Measurements from ENCODE around the gene PCID2. TPM values are rescaled to one million over a fixed set of nuclear protein-coding genes. Genes with fewer than 3 reads are reported as not detected.
A peak's percentile ranks its signal among the peaks of the same experiment; 100 is the strongest.

Gene PCID2
- total RNA-seq, 1 donor from 2014 or later = 44.9 TPM

- intact Hi-C loops (cut with DNase I) = no loop called here
- no peak for DNase-seq (ENCODE audit: extremely low spot score in 2 of 2)
- TF ChIP-seq CTCF (IDR thresholded peaks at IDR 0.05) (no peak), POLR2A (IDR thresholded peaks at IDR 0.05) (no peak), POLR2AphosphoS5 (IDR thresholded peaks at IDR 0.05; ENCODE audit: insufficient read depth in 1 of 2, low read depth in 1 of 2) (no peak)
- Histone ChIP-seq H3K4me3 (no peak overlapping the region), H3K4me1 (no peaks in the 10 kb centered on the region), H3K27ac (no peak overlapping the region), H3K27me3 (no peaks in the 10 kb centered on the region), H3K36me3 (peaks cover 0 to 7% of the 10 kb centered on the region in 2 donors), H3K9me3 (no peaks in the 10 kb centered on the region)
Observed at GRCh38 chr13:113138792-113139551, 69.5 kb downstream of the PCID2 start.

GRCh38 chr13:113137691-113138298, 70.7 kb downstream of the PCID2 start:
- no peak for TF ChIP-seq POLR2AphosphoS5 (IDR thresholded peaks at IDR 0.05; ENCODE audit: insufficient read depth in 1 of 2, low read depth in 1 of 2)
- no peak for TF ChIP-seq POLR2A (IDR thresholded peaks at IDR 0.05)
- no peak for TF ChIP-seq CTCF (IDR thresholded peaks at IDR 0.05)
- Histone ChIP-seq H3K36me3 (peaks cover 0 to 7% of the 10 kb centered on the region in 2 donors), H3K27me3 (no peaks in the 10 kb centered on the region), H3K9me3 (no peaks in the 10 kb centered on the region), H3K27ac (no peak overlapping the region), H3K4me3 (no peak overlapping the region), H3K4me1 (no peaks in the 10 kb centered on the region)
- intact Hi-C loops (cut with DNase I) = no loop called here
- DNase-seq (ENCODE audit: extremely low spot score in 2 of 2) = no peak

GRCh38 chr13:113135281-113135760, 73.1 kb downstream of the PCID2 start:
- Histone ChIP-seq H3K9me3 (no peaks in the 10 kb centered on the region), H3K4me1 (no peaks in the 10 kb centered on the region), H3K4me3 (no peak overlapping the region), H3K36me3 (peaks cover 0 to 2% of the 10 kb centered on the region in 2 donors), H3K27me3 (no peaks in the 10 kb centered on the region), H3K27ac (no peak overlapping the region)
- DNase-seq (ENCODE audit: extremely low spot score in 2 of 2) = no peak
- TF ChIP-seq POLR2AphosphoS5 (IDR thresholded peaks at IDR 0.05; ENCODE audit: insufficient read depth in 1 of 2, low read depth in 1 of 2) (no peak), CTCF (IDR thresholded peaks at IDR 0.05) (no peak), POLR2A (IDR thresholded peaks at IDR 0.05) (no peak)
- intact Hi-C loops (cut with DNase I) = no loop called here

GRCh38 chr13:113129921-113130750, 78.3 kb downstream of the PCID2 start:
- H3K9me3 ChIP-seq = no peaks in the 10 kb centered on the region
- no peak overlapping the region for H3K27ac ChIP-seq
- H3K27me3 ChIP-seq = no peaks in the 10 kb centered on the region
- no peak for TF ChIP-seq POLR2A (IDR thresholded peaks at IDR 0.05)
- TF ChIP-seq CTCF (IDR thresholded peaks at IDR 0.05) = no peak
- no peak for TF ChIP-seq POLR2AphosphoS5 (IDR thresholded peaks at IDR 0.05; ENCODE audit: insufficient read depth in 1 of 2, low read depth in 1 of 2)
- DNase-seq (ENCODE audit: extremely low spot score in 2 of 2) = peak in 1 of 2 donors; percentile 58
- H3K36me3 ChIP-seq = no peaks in the 10 kb centered on the region
- H3K4me1 ChIP-seq = peaks cover 9% of the 10 kb centered on the region
- intact Hi-C loops (cut with DNase I) = no loop called here
- peak overlapping the region; percentile 2 to 25 for H3K4me3 ChIP-seq
